ELR (cell line): ENCODE data around the gene CHSY1.

ENCODE experiments used
- DNase-seq: peaks from one replicate; pipeline ENCODE4 v3.0.0-alpha.2; 2015; ENCODE audit warnings: low read depth

CHSY1 gene

GRCh38 chr15:101151288-101151687 is 100.6 kb downstream of the CHSY1 start:
- DNase-seq, result no peak

DNA sequence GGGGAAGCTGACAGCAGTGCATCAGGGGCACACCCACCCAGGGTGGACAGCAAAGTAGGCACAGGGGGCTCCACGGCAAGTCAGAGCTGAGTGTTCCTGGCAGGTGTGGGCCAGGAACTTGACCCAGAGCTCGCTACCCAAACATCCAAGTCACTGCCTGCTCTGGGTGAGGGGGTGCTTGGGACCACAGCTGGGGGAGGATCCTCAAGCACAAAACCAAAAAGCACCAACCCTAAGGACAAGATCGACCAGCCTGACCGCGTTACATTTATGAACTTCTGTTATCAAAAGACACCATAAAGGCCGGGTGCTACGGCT is 101.2 kb downstream of the CHSY1 start:
- no peak for DNase-seq

DNA sequence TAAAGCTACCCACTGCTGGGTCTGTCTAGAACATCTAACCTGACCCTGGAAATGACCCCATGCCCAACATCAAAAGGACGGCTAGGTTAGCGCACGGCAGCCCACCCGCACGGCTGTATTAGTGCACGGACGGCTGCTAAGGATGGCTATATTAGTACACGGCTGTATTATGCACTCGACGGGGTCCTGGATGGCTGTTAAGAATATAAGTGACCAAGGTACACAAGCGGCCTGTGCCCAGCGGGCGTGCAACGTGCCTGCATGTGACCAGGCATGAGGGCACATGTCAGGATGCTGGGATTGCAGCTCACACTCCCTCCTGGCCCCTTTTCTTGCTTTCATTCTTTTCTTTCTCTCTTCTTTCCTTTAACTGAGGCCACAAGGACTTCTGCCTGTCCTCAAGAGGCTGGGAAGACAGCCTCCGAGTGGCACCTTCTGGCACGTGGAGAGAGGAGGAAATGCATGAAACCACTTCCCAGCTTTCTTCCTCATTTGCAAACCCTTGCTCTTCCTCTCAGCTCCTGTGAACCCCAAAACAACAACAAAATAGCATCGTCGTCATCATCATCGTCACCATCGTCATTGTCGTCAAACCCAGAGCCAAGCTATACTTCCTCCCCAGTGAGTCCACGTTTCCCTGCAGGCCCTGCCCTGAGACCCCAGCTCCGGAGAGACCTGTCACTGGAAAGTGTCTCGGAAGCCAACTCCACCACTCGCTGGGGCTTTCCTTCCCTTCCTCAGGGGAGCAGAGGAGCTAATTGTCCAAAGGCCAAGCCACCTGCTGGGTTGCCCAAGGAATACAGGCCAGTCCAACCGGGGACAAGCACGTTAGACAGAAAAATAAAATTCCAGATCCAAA is 101.8 kb downstream of the CHSY1 start:
- DNase-seq, result no peak

- no peak for DNase-seq
Observed at GRCh38 chr15:101148881-101149664, 102.8 kb downstream of the CHSY1 start.

GRCh38 chr15:101148166-101148880 is 103.5 kb downstream of the CHSY1 start:
- DNase-seq, result no peak

DNA sequence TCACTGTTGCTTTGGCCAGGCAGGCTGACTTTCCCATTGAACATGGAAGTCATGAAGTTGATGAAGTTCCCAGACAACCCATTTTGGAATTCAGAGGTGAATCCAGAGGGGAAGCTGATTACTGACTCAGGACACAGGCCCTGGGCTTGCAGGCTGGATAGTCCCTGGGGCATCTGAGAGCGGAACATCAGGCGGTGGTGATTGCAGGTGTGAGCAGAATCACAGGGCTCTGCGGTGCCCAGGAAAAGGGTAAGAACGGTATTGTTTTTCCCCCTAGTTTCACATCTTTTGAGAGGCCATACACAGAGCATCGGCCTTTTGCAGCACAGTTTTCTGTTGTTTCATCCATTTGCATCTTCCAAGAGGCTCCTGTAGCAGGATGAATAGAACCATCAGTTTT is 104.7 kb downstream of the CHSY1 start:
- DNase-seq, result no peak

DNA sequence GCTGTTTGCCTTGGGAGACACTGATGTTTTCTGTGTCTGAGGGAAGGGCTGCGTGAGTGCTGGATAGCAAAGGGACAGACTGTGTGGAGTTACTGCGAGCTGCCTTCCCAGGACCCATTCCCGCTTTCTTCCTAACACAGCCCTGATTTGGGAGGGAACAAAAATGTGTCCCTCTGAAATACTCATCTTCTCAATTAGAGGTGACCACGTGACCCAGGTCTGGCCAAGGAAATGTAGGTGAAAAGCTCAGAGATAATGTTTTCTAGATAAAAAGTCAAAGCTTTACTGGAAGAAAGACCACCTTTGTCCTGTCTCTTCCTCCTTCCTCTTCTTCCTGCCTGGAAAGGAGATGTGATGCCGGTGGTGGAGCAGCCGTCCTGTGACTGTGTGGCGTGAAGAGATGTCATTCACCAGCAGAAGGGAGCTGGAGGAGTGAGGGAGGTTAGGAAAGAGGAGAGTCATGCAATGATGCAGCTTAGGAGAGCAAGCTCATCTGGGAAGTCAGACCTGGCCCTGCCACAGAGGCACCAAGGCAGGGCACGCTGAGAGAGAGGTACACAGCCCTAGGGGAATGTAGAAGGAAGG is 105.6 kb downstream of the CHSY1 start:
- no peak for DNase-seq

GRCh38 chr15:101145362-101145761 is 106.5 kb downstream of the CHSY1 start:
- no peak for DNase-seq

GRCh38 chr15:101143321-101143720 is 108.5 kb downstream of the CHSY1 start:
- DNase-seq, result no peak

GRCh38 chr15:101142711-101143110 is 109.1 kb downstream of the CHSY1 start:
- DNase-seq, result no peak

DNA sequence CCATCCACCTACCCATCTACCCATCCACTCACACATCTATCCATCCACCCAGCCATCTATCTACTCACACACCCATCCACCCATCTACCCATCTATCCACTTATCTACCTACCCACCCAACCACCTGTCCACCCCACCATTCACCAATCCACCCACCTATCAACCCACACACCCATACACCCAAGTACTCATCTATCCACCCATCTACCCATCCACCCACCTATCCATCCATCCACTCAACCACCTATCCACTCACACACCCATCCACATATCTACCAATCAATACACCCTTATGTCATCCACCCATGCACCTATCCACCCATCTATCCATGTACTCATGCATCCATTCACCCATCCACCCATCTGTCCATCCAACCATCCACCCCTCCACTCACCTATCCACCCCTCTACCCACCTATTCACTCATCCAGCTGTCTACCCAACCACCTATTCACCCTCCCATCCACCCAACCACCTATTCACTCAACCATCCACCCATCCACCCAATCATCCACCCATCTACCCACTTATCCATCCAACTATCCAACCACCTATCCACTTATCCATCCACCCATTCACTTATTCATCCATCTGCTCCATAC is 109.8 kb downstream of the CHSY1 start:
- DNase-seq, result no peak

GRCh38 chr15:101140697-101141065 is 111.2 kb downstream of the CHSY1 start:
- no peak for DNase-seq

- DNase-seq, result no peak
Observed at GRCh38 chr15:101139986-101140696, 111.7 kb downstream of the CHSY1 start.

DNA sequence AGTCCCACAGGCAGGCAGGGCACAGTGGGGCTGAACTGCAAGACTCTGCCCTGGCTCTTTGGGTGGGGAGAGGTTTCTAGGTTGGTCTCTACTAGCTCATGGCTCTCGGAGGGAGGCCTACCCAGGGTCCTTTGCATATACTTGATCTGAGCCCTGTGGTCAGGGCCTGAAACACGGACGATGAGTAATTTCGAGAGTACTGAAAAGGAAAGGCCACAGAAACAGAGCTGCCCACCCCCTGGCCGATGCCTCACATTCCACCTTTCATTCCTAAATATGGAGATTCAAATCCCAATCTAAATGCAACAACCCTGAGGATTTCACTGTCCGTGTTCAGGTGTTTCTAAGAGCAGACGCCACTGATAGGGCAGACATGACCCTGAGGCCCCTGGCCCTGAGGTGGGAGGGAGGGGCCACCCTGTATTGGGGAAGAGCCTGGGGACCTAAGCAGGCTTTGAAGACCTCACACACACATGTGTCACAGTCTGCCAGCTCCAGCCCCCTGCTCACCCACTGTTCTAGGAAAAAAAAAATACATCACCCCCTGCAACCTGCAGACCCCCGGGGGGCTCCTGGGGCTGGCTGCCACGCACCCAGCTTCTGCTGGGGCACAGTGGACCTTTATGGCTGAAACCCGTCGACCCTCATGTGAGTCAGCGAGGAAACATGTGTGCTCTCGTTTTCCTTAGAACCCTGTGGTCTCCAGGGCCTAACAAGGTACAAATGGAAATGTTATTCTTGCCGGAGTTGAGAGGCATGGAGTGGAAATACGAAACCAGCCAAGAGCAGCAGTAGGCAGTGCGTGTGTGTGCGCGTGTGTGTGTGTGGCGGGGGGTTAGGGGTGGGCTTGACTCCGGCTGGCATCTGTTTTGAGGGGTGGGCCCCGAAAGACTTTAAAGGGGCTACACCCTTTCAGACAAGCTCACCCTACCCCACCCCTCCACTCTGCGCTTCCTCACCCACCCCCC is 112.7 kb downstream of the CHSY1 start:
- DNase-seq, result peak; percentile 55

GRCh38 chr15:101138086-101138660 is 113.7 kb downstream of the CHSY1 start:
- no peak for DNase-seq

- DNase-seq, result no peak
Observed at GRCh38 chr15:101137312-101137940, 114.4 kb downstream of the CHSY1 start.

DNA sequence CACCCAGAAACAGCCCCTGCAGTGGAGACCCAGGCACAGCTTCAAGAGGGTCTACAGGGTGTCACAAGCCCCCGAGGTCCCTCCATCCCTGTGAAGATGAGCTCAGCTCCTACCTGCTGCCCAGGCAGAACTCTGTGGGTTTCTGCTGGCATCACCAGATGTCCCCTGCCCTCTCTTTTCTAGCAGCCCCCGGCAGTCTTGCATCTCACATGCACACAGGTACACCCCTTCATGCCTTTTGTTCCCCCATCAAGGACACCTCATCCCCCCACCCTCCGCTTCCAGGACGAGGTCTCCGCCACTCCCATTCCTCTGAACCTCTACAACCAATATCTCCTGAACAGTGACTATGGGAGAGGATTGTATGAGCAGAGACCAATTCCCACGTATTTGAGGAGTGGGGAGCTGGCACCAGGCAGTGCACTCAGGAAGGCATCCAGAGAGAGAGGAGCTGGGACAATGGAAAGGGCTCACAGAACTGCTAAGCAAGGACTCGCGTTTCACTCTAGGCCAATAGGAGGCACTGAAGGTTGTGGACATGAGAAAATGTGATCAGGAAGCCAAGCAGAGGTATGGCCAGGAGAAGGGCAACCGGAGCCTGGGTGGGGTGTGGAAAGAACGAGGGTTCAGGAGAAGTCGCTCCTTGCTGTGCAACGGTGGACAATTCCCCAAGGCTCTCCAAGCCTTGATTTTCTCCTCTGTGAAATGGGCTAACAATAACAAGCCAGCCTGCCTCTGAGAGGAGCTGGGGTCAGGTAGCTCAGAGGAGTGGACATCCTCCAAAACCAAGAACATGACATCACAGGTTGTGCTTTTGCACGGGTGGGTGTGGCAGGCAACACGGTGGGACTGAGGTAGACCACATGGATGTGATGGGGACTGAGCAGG is 115.2 kb downstream of the CHSY1 start:
- no peak for DNase-seq

DNA sequence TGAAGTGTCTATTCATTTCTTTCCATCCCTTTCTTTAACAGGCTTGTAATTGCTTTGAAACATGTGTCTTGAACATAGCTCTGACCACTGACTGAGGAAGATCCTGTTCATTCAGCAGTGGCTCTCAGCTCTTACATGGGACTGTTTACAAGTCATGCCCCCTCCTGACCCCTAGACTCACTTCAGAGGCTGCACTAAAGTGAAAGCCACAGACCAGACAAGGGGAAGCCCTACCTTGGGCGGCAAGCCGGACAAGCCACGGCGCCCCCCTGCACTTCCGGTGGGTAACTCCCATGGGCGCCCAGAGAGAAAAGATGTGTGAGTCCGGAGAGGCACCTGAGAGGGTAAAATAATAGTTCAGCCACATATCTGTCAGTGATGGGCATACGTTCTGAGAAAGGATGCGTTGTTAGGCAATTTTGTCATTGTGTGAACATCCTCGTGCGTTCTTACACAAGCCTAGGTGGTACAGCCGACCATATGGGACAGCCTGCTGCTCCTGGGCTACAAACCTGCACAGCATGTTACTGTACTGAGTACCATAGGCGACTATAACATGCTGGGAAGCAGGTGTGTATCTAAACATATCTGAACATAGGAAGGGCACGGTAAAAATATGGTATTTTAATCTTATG is 116.2 kb downstream of the CHSY1 start:
- DNase-seq, result no peak
